KMS-11 (cell line): ENCODE data around the gene SCAPER.

Experiments
- H2AFZ ChIP-seq: fragments of 200-600 bp; sonication (generic); 2 replicates; pipeline ENCODE4 v1.6.1; 2016; ENCODE audit warnings: antibody characterized with exemption, mixed run types, low read depth
- H3K27ac ChIP-seq: fragments of 200-600 bp; sonication (generic); 2 replicates; pipeline ENCODE4 v1.6.1; 2016; ENCODE audit warnings: mild to moderate bottlenecking, mixed run types
- H3K27me3 ChIP-seq: fragments of 200-600 bp; sonication (generic); 2 replicates; pipeline ENCODE4 v1.6.1; 2017; ENCODE audit warnings: mild to moderate bottlenecking, low read depth, mixed run types, moderate library complexity; ENCODE audit not compliant: insufficient read depth
- H3K36me3 ChIP-seq: fragments of 200-600 bp; sonication (generic); 2 replicates; pipeline ENCODE4 v1.6.1; 2017; ENCODE audit warnings: mild to moderate bottlenecking, mixed run types; ENCODE audit not compliant: insufficient read depth
- H3K4me1 ChIP-seq: fragments of 200-600 bp; sonication (generic); 2 replicates; pipeline ENCODE4 v1.6.1; 2016; ENCODE audit warnings: mild to moderate bottlenecking, low read depth, mixed run types; ENCODE audit not compliant: poor library complexity, severe bottlenecking
- H3K4me2 ChIP-seq: fragments of 200-600 bp; sonication (generic); 2 replicates; pipeline ENCODE4 v1.7.0; 2016; ENCODE audit warnings: mild to moderate bottlenecking, mixed run types
- H3K4me3 ChIP-seq: fragments of 200-600 bp; sonication (generic); IDR thresholded peaks from 2 replicates; pipeline ENCODE4 v1.6.1; 2017; ENCODE audit warnings: low read depth, low read length, mixed read lengths; ENCODE audit not compliant: insufficient read depth
- H3K79me2 ChIP-seq: fragments of 200-600 bp; sonication (generic); 2 replicates; pipeline ENCODE4 v1.6.1; 2016; ENCODE audit warnings: low read depth, mixed run types; ENCODE audit not compliant: insufficient read depth
- H3K9ac ChIP-seq: fragments of 200-600 bp; sonication (generic); 2 replicates; pipeline ENCODE4 v1.6.1; 2016; ENCODE audit warnings: mild to moderate bottlenecking, mixed run types
- H4K20me1 ChIP-seq: fragments of 200-600 bp; sonication (generic); 2 replicates; pipeline ENCODE4 v1.6.1; 2016; ENCODE audit warnings: mild to moderate bottlenecking, mixed run types; ENCODE audit not compliant: insufficient read depth
- CTCF ChIP-seq: fragments of 200-600 bp; sonication (generic); conservative IDR thresholded peaks from 2 replicates; pipeline ENCODE4 v1.6.1; 2017; ENCODE audit warnings: low read depth, mild to moderate bottlenecking, antibody characterized with exemption, low read length, moderate library complexity, mixed read lengths

The SCAPER gene

GRCh38 chr15:76359152-76359551, 546.0 kb downstream of the SCAPER start:
- no peak overlapping the region for H2AFZ ChIP-seq
- no peaks in the 10 kb centered on the region for H3K36me3 ChIP-seq
- no peak overlapping the region for H3K4me3 ChIP-seq
- H3K79me2 ChIP-seq = no peaks in the 10 kb centered on the region
- no peak overlapping the region for H3K27ac ChIP-seq
- H3K9ac ChIP-seq = no peak overlapping the region
- no peaks in the 10 kb centered on the region for H3K4me1 ChIP-seq
- no peak for TF ChIP-seq CTCF
- no peak overlapping the region for H3K4me2 ChIP-seq
- H3K27me3 ChIP-seq = no peaks in the 10 kb centered on the region
- H4K20me1 ChIP-seq = no peaks in the 10 kb centered on the region

GRCh38 chr15:76358453-76358852, 546.7 kb downstream of the SCAPER start:
- no peak overlapping the region for H2AFZ ChIP-seq
- H3K9ac ChIP-seq = no peak overlapping the region
- H3K4me3 ChIP-seq = no peak overlapping the region
- H4K20me1 ChIP-seq = no peaks in the 10 kb centered on the region
- no peak overlapping the region for H3K27ac ChIP-seq
- TF ChIP-seq CTCF = no peak
- H3K27me3 ChIP-seq = no peaks in the 10 kb centered on the region
- no peak overlapping the region for H3K4me2 ChIP-seq
- no peaks in the 10 kb centered on the region for H3K36me3 ChIP-seq
- no peaks in the 10 kb centered on the region for H3K79me2 ChIP-seq
- H3K4me1 ChIP-seq = no peaks in the 10 kb centered on the region

GRCh38 chr15:76354823-76355440, 550.2 kb downstream of the SCAPER start:
- Histone ChIP-seq H3K9ac (no peak overlapping the region), H3K79me2 (no peaks in the 10 kb centered on the region), H3K27me3 (no peaks in the 10 kb centered on the region), H3K36me3 (no peaks in the 10 kb centered on the region), H3K4me2 (no peak overlapping the region), H4K20me1 (no peaks in the 10 kb centered on the region), H3K27ac (no peak overlapping the region), H2AFZ (no peak overlapping the region), H3K4me1 (no peaks in the 10 kb centered on the region), H3K4me3 (no peak overlapping the region)
- TF ChIP-seq CTCF = no peak

- Histone ChIP-seq H3K4me3 (no peak overlapping the region), H4K20me1 (no peaks in the 10 kb centered on the region), H3K9ac (no peak overlapping the region), H3K36me3 (no peaks in the 10 kb centered on the region), H3K79me2 (no peaks in the 10 kb centered on the region), H3K4me1 (no peaks in the 10 kb centered on the region), H3K27me3 (no peaks in the 10 kb centered on the region), H3K4me2 (no peak overlapping the region), H2AFZ (no peak overlapping the region), H3K27ac (no peak overlapping the region)
- no peak for TF ChIP-seq CTCF
These were observed 551.2 kb downstream of the SCAPER start for GRCh38 chr15:76353903-76354302.
